ENCODE results near the gene EFNA1. TPM values are rescaled to one million over a fixed set of nuclear protein-coding genes. Genes with fewer than 3 reads are reported as not detected.

EFNA1 gene
- polyA plus RNA-seq, 4 donors, result 50.6 to 166 (median 145) TPM

DNA sequence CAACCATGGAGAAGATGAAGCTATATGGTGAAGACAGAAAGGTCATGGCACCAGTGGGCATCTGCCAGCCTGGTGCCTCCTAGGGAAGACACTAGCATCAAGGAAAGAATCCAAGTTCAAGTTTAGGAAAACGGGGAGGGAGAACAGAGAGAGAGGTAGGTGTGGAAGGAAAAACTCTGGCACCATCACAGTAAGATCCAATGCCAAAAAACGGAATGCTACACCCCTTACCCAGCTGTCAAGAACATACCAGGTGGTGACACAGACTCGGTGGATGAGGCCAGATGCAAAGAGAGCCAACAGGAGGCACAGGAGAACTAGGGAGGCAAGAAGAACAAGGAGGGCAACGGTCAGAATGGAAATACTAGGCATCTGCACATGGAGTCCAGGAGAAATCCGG is 41.9 kb downstream of the EFNA1 start:
- no peak overlapping the region for H3K4me3 ChIP-seq (ENCODE audit: low read depth in 1 of 3, low read length in 3 of 3)
- 80 to 89% (median 81%) methylated on average over 5 of the region's 5 CpGs for WGBS, 3 donors
- peaks cover 0 to 25% (median 4%) of the 10 kb centered on the region in 3 donors for H3K36me3 ChIP-seq (ENCODE audit: control insufficient read depth in 3 of 3, insufficient read depth in 2 of 3, low read depth in 1 of 3, low read length in 3 of 3)
- no peak for DNase-seq
- H3K9me3 ChIP-seq (ENCODE audit: control insufficient read depth in 2 of 2, insufficient read depth in 1 of 2, low read depth in 1 of 2, low read length in 1 of 2), result no peaks in the 10 kb centered on the region
- peaks cover 0 to 20% (median 2%) of the 10 kb centered on the region in 3 donors for H3K27me3 ChIP-seq (ENCODE audit: control insufficient read depth in 3 of 3, insufficient read depth in 3 of 3, low read length in 3 of 3)
- H3K27ac ChIP-seq (ENCODE audit: low read depth in 1 of 3, low read length in 2 of 3), result no peak overlapping the region
- H3K4me1 ChIP-seq (ENCODE audit: control insufficient read depth in 3 of 3, insufficient read depth in 2 of 3, low read depth in 1 of 3, low read length in 2 of 3), result peaks cover 0 to 17% (median 0%) of the 10 kb centered on the region in 3 donors
- FAIRE-seq, result no peak

- no peak for FAIRE-seq
Measured at GRCh38 chr1:155170101-155170785, 42.6 kb downstream of the EFNA1 start.

GRCh38 chr1:155170806-155171205 is 43.1 kb downstream of the EFNA1 start:
- FAIRE-seq, result no peak
- DNase-seq, result no peak
- H3K4me1 ChIP-seq (ENCODE audit: control insufficient read depth in 3 of 3, insufficient read depth in 2 of 3, low read depth in 1 of 3, low read length in 2 of 3), result peaks cover under 1 to 17% (median under 1%) of the 10 kb centered on the region in 3 donors

More at GRCh38 chr1:155170101-155170785, 42.6 kb downstream of the EFNA1 start:
- H3K4me3 ChIP-seq (ENCODE audit: low read depth in 1 of 3, low read length in 3 of 3), result no peak overlapping the region
- peaks cover 0 to 17% (median 0%) of the 10 kb centered on the region in 3 donors for H3K4me1 ChIP-seq (ENCODE audit: control insufficient read depth in 3 of 3, insufficient read depth in 2 of 3, low read depth in 1 of 3, low read length in 2 of 3)
- peaks cover 0 to 27% (median 2%) of the 10 kb centered on the region in 3 donors for H3K27me3 ChIP-seq (ENCODE audit: control insufficient read depth in 3 of 3, insufficient read depth in 3 of 3, low read length in 3 of 3)
- H3K27ac ChIP-seq (ENCODE audit: low read depth in 1 of 3, low read length in 2 of 3), result no peak overlapping the region
- no peaks in the 10 kb centered on the region for H3K9me3 ChIP-seq (ENCODE audit: control insufficient read depth in 2 of 2, insufficient read depth in 1 of 2, low read depth in 1 of 2, low read length in 1 of 2)
- peaks cover 0 to 25% (median 4%) of the 10 kb centered on the region in 3 donors for H3K36me3 ChIP-seq (ENCODE audit: control insufficient read depth in 3 of 3, insufficient read depth in 2 of 3, low read depth in 1 of 3, low read length in 3 of 3)
- no peak for DNase-seq
- WGBS, 3 donors, result 85 to 96% (median 86%) methylated on average over 2 of the region's 2 CpGs

GRCh38 chr1:155171836-155172731 is 44.4 kb downstream of the EFNA1 start:
- H3K9me3 ChIP-seq (ENCODE audit: control insufficient read depth in 2 of 2, insufficient read depth in 1 of 2, low read depth in 1 of 2, low read length in 1 of 2), result no peaks in the 10 kb centered on the region
- peak overlapping the region; percentile 62 to 92 (median 86) for H3K4me3 ChIP-seq (ENCODE audit: low read depth in 1 of 3, low read length in 3 of 3)
- H3K36me3 ChIP-seq (ENCODE audit: control insufficient read depth in 3 of 3, insufficient read depth in 2 of 3, low read depth in 1 of 3, low read length in 3 of 3), result peaks cover 0 to 25% (median 4%) of the 10 kb centered on the region in 3 donors
- peaks cover 3 to 20% (median 4%) of the 10 kb centered on the region in 3 donors for H3K4me1 ChIP-seq (ENCODE audit: control insufficient read depth in 3 of 3, insufficient read depth in 2 of 3, low read depth in 1 of 3, low read length in 2 of 3)
- FAIRE-seq (no peak), DNase-seq (no peak)
- peaks cover 0 to 26% (median 2%) of the 10 kb centered on the region in 3 donors for H3K27me3 ChIP-seq (ENCODE audit: control insufficient read depth in 3 of 3, insufficient read depth in 3 of 3, low read length in 3 of 3)
- peak overlapping the region; percentile 81 to 90 (median 83) for H3K27ac ChIP-seq (ENCODE audit: low read depth in 1 of 3, low read length in 2 of 3)
- WGBS, 3 donors, result 42 to 47% (median 46%) methylated on average over 8 of the region's 8 CpGs

More at GRCh38 chr1:155170806-155171205, 43.1 kb downstream of the EFNA1 start:
- peaks cover 0 to 30% (median 2%) of the 10 kb centered on the region in 3 donors for H3K27me3 ChIP-seq (ENCODE audit: control insufficient read depth in 3 of 3, insufficient read depth in 3 of 3, low read length in 3 of 3)
- H3K4me3 ChIP-seq (ENCODE audit: low read depth in 1 of 3, low read length in 3 of 3), result no peak overlapping the region
- no peaks in the 10 kb centered on the region for H3K9me3 ChIP-seq (ENCODE audit: control insufficient read depth in 2 of 2, insufficient read depth in 1 of 2, low read depth in 1 of 2, low read length in 1 of 2)
- peaks cover 0 to 25% (median 4%) of the 10 kb centered on the region in 3 donors for H3K36me3 ChIP-seq (ENCODE audit: control insufficient read depth in 3 of 3, insufficient read depth in 2 of 3, low read depth in 1 of 3, low read length in 3 of 3)
- H3K27ac ChIP-seq (ENCODE audit: low read depth in 1 of 3, low read length in 2 of 3), result no peak overlapping the region
- 92 to 97% (median 96%) methylated on average over 7 of the region's 7 CpGs for WGBS, 3 donors

DNA sequence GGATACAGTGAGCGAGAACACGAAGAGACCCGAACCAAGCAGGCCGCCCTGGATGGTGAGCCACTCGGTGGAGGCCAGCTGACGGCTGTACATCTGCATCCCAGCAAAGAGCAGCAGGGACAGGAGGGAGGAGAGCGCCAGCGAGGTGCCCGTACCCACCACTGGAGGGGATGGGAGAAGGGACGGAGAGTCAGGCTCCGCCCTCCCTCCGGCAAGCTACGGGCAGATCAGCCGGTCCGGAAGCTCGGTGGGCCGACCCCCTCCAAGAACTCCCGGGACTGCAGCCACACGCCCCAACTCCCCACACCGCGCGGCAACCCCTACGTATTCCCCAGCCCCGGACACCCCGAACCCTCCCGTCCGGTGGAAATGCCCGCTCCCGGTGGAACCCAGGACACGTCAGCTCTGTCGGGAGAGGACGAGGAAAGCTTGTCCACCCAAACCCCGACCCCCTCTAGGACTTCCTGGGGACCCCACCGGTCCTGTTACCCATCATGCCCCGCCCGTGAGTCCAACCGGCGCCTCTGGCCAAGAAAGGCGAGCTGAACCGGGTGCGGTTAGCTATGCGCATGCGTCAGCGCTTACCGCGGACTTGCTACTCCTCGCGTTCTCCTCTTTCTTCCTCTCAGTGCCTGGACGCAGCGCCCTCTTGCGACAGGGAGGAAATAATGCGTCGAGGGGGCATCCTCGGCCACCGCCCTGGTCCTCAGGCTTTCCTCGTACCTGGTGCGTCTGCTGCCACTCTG is 45.2 kb downstream of the EFNA1 start, which contains the start of gene KRTCAP2:
TSS of gene KRTCAP2 (minus strand) at position 573 of the 746 bp plus-strand sequence. CDS start at position 493, 80 bp downstream.
- H3K36me3 ChIP-seq (ENCODE audit: control insufficient read depth in 3 of 3, insufficient read depth in 2 of 3, low read depth in 1 of 3, low read length in 3 of 3), result peaks cover 0 to 25% (median 4%) of the 10 kb centered on the region in 3 donors
- FAIRE-seq, result no peak
- peak within 1 kb of the TSS; percentile 62 to 92 (median 86) for H3K4me3 ChIP-seq (ENCODE audit: low read depth in 1 of 3, low read length in 3 of 3)
- peak; percentile 96 to 97 for DNase-seq
- peaks cover 0 to 24% (median 2%) of the 10 kb centered on the region in 3 donors for H3K27me3 ChIP-seq (ENCODE audit: control insufficient read depth in 3 of 3, insufficient read depth in 3 of 3, low read length in 3 of 3)
- peaks cover 3 to 13% (median 4%) of the 10 kb centered on the region in 3 donors for H3K4me1 ChIP-seq (ENCODE audit: control insufficient read depth in 3 of 3, insufficient read depth in 2 of 3, low read depth in 1 of 3, low read length in 2 of 3)
- H3K9me3 ChIP-seq (ENCODE audit: control insufficient read depth in 2 of 2, insufficient read depth in 1 of 2, low read depth in 1 of 2, low read length in 1 of 2), result no peaks in the 10 kb centered on the region
- H3K27ac ChIP-seq (ENCODE audit: low read depth in 1 of 3, low read length in 2 of 3), result peak within 1 kb of the TSS; percentile 81 to 90 (median 83)
- WGBS, 3 donors, result 0 to 1% (median 1%) methylated on average over 43 to 57 of the region's 57 CpGs

DNA sequence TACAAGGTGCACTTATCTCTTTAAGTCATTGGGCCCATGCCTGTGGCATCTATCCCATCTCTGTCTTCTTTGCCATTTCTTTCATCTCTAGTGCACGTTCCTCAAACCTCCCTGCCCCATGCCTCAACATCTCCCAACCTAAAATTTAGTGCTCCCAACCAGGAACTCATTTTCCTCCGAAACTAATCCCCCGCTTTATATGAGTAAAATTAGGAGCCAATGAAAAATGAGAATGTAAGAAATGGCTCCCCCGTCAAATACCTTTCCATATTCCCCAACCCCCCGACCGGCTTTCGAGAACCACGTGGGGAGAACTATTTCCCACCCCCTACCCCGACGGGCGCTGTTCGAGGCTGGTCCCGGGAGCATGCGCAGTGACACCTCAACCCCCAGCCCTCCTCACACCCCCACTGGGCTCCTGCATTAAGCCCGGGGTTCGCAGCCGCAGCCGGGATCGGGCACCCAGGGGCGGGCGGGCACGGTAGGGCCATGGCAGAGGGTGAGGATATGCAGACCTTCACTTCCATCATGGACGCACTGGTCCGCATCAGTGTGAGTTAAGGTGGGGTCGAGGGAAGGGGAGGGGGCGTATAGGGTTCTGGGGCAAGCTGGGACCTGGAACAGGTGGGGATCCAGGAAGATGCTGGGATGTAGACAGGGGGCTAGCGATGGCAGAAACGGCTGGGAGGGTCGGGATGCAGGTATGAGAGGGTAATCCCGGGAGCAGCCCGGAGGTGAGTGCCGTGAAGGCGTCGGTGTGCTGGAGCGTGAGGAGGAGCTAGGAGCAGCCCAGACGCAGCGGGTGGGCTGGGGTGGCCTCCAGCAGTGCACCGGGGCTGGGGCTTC is 46.0 kb downstream of the EFNA1 start, which contains the start of gene TRIM46:
TSS of gene TRIM46 (plus strand) at position 372 of the 846 bp plus-strand sequence. CDS start at position 490, 118 bp downstream.
- DNase-seq, result peak in 1 of 2 donors; percentile 20
- H3K9me3 ChIP-seq (ENCODE audit: control insufficient read depth in 2 of 2, insufficient read depth in 1 of 2, low read depth in 1 of 2, low read length in 1 of 2), result no peaks in the 10 kb centered on the region
- H3K27ac ChIP-seq (ENCODE audit: low read depth in 1 of 3, low read length in 2 of 3), result peak within 1 kb of the TSS; percentile 81 to 90 (median 83)
- peaks cover 3 to 13% (median 4%) of the 10 kb centered on the region in 3 donors for H3K4me1 ChIP-seq (ENCODE audit: control insufficient read depth in 3 of 3, insufficient read depth in 2 of 3, low read depth in 1 of 3, low read length in 2 of 3)
- H3K4me3 ChIP-seq (ENCODE audit: low read depth in 1 of 3, low read length in 3 of 3), result peak within 1 kb of the TSS; percentile 62 to 92 (median 86)
- peaks cover 0 to 24% (median 2%) of the 10 kb centered on the region in 3 donors for H3K27me3 ChIP-seq (ENCODE audit: control insufficient read depth in 3 of 3, insufficient read depth in 3 of 3, low read length in 3 of 3)
- H3K36me3 ChIP-seq (ENCODE audit: control insufficient read depth in 3 of 3, insufficient read depth in 2 of 3, low read depth in 1 of 3, low read length in 3 of 3), result peaks cover 0 to 27% (median 4%) of the 10 kb centered on the region in 3 donors
- FAIRE-seq, result no peak
- 2 to 5% (median 3%) methylated on average over 38 of the region's 38 CpGs for WGBS, 3 donors
